Colonic mucosa (tissue), 4 donors: ENCODE measurements around the gene PRR20E. TPM values are rescaled to one million over a fixed set of nuclear protein-coding genes. Genes with fewer than 3 reads are reported as not detected.
"Not testable (repeated sequence)": the region's sequence is repeated elsewhere in the genome, so short reads cannot be mapped to it uniquely, and the experiment has no call there.

Source experiments
- DNase-seq: peaks from one replicate; pipeline ENCODE4 v3.0.0-alpha.2; 2020
- H3K27ac ChIP-seq: fragments of 200-600 bp; one replicate; pipeline ENCODE4 v1.8.0; 2021
- H3K27me3 ChIP-seq: fragments of 200-600 bp; one replicate; pipeline ENCODE4 v1.8.0; 2021
- H3K36me3 ChIP-seq: fragments of 200-600 bp; one replicate; pipeline ENCODE4 v1.8.0; 2021
- H3K4me1 ChIP-seq: fragments of 200-600 bp; one replicate; pipeline ENCODE4 v1.8.0; 2021; ENCODE audit warnings: mild to moderate bottlenecking
- H3K4me3 ChIP-seq: fragments of 200-600 bp; one replicate; pipeline ENCODE4 v1.8.0; 2021
- H3K9ac ChIP-seq, 2 donors: one replicate each; pipeline ENCODE4 v1.7.0; 2013; ENCODE audit warnings: control low read depth in 2 of 2, low read depth in 2 of 2, low read length in 2 of 2
- H3K9me3 ChIP-seq: fragments of 200-600 bp; one replicate; pipeline ENCODE4 v1.8.0; 2021
- CTCF ChIP-seq: fragments of 200-600 bp; IDR thresholded peaks from one replicate; pipeline ENCODE4 v1.8.0; 2022; ENCODE audit warnings: antibody characterized with exemption, mild to moderate bottlenecking
- intact Hi-C: fragments of 100-400 bp; cut with DNase I; formaldehyde crosslinking; loops from one replicate; pipeline ENCODE4 v1.14.1; 2022
- total RNA-seq, 2 donors: library from RNA; stranded (reverse); fragmentation: NEBNext Ultra II Directional in 1 of 2; extraction: Animal tissue kit (Norgen Biotek cat#: 25700) in 1 of 2; gene quantifications; one replicate each; pipeline ENCODE4 v1.2.1, GENCODE V29; 2021
- donor health status: healthy.
- donor health status: DM: no; HTN: no; CAD: no.
- donor health status: DM: no; HTN: no; CAD: no.

PRR20E gene
- total RNA-seq, 2 donors from 2014 or later: not detected

GRCh38 chr13:57148106-57148505 lies 18.9 kb upstream of the PRR20E start:
- DNase-seq, H3K36me3 ChIP-seq, intact Hi-C loops: not testable (repeated sequence)

GRCh38 chr13:57153761-57154160 lies 13.2 kb upstream of the PRR20E start, which contains the start of gene PRR20C:
Gene PRR20C (plus strand): TSS chr13:57154061. CDS start chr13:57154448, 387 bp downstream.
- H3K9ac ChIP-seq, H3K27ac ChIP-seq, H3K27me3 ChIP-seq, H3K36me3 ChIP-seq, DNase-seq, H3K4me3 ChIP-seq, H3K9me3 ChIP-seq, H3K4me1 ChIP-seq, intact Hi-C loops: not testable (repeated sequence)

More at GRCh38 chr13:57148106-57148505, 18.9 kb upstream of the PRR20E start:
- not testable (repeated sequence) for H3K27me3 ChIP-seq, H3K9ac ChIP-seq, H3K9me3 ChIP-seq, H3K4me3 ChIP-seq, H3K4me1 ChIP-seq, H3K27ac ChIP-seq

GRCh38 chr13:57160332-57160731 lies 6.7 kb upstream of the PRR20E start, which contains the start of gene PRR20D:
Gene PRR20D (plus strand): TSS chr13:57160632. CDS start chr13:57161019, 387 bp downstream.
- intact Hi-C loops, H3K27me3 ChIP-seq, H3K9ac ChIP-seq, H3K27ac ChIP-seq, H3K4me1 ChIP-seq, DNase-seq, H3K9me3 ChIP-seq, H3K4me3 ChIP-seq, H3K36me3 ChIP-seq: not testable (repeated sequence)

GRCh38 chr13:57191667-57192066 lies 24.7 kb downstream of the PRR20E start:
- H3K27ac ChIP-seq: no peak overlapping the region

GRCh38 chr13:57212989-57213388 lies 46.0 kb downstream of the PRR20E start:
- Histone ChIP-seq H3K27ac (no peak overlapping the region), H3K4me1 (no peaks in the 10 kb centered on the region), H3K9ac (no peak overlapping the region), H3K9me3 (no peaks in the 10 kb centered on the region), H3K4me3 (no peak overlapping the region), H3K36me3 (no peaks in the 10 kb centered on the region), H3K27me3 (no peaks in the 10 kb centered on the region)
- DNase-seq: no peak
- TF ChIP-seq CTCF: no peak
- intact Hi-C loops: no loop called here

More at GRCh38 chr13:57191667-57192066, 24.7 kb downstream of the PRR20E start:
- Histone ChIP-seq H3K9me3 (no peaks in the 10 kb centered on the region), H3K27me3 (no peaks in the 10 kb centered on the region), H3K4me3 (no peak overlapping the region), H3K4me1 (no peaks in the 10 kb centered on the region), H3K36me3 (no peaks in the 10 kb centered on the region), H3K9ac (no peak overlapping the region)
- no peak for TF ChIP-seq CTCF
- no peak for DNase-seq
- intact Hi-C loops: no loop called here

Other genes starting within 250 kb of the PRR20E start
- not detected for gene PRR20A, start 26.3 kb upstream of the PRR20E start, total RNA-seq
- not detected for gene PRR20B, start 19.7 kb upstream of the PRR20E start, total RNA-seq
- not detected for gene PRR20C, start 13.1 kb upstream of the PRR20E start, total RNA-seq
- gene PRR20D, start 6.6 kb upstream of the PRR20E start, total RNA-seq: not detected